COLO668 (cell line): Measurements from ENCODE around the gene DPEP1.
"Not testable (repeated sequence)": the region's sequence is repeated elsewhere in the genome, so short reads cannot be mapped to it uniquely, and the experiment has no call there.

Experiments used
- DNase-seq: peaks from one replicate; lab custom pipeline; 2025; ENCODE audit not compliant: unreplicated experiment; lab: John Stamatoyannopoulos, UW

DPEP1 gene

DNA sequence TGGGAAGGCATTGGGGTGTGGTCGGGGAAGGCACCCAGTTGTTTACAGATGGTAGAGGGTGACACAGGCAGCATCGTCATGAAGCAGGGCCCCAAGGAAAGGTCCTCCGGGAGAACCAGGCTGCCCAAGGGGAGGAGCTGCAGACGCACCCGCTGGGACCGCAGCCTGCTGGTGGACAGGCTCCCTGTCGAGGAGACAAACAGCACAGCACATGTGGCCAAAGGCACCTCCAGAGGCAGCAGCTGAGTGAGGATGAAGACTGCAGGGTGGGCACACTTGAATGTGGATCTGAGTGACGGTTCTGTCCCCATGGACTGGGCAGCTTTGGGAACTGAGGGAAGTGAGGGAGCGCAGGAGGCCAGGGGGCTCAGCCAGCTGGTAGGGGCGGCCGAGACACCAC is 31.7 kb downstream of the DPEP1 start:
- no peak for DNase-seq

DNA sequence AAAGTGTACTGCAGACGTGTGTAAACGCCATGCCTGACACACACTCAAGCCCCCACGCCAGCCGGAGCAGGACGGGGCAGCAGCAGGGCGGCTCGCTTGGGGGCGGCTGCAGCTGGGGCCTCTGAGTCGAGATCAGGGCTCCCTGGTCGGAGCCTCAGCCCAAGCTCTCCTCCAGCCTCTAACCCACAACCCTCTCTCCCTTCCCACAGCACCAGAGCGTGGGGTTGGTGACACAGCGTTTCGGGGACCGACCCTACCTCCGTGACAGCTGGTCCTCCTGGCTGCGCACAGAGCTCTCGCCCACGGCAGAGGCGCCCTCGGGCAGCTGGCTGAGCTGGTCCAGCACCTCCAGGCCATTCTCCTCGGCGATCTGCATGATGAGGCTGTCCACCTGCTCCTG is 32.8 kb downstream of the DPEP1 start:
- no peak for DNase-seq

DNA sequence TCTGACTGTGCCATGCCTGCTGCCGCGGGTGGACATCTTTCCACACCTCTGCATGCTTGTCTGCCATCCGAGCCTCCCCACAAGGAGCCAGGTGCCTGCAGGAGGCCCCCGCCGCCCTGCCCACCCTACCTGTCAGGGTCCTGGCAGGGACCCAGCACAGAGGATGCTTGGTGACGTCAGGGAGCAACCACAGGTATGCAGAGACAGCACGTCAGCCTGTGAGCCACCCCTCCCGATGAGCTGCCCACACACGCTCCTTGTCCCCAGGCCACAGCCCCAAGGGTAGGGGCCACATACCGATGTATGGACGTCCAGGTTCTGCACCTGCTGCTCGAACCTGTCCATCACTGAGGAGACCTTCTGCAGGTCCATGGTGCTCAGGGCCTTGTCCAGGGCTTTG is 33.5 kb downstream of the DPEP1 start:
- no peak for DNase-seq

DNA sequence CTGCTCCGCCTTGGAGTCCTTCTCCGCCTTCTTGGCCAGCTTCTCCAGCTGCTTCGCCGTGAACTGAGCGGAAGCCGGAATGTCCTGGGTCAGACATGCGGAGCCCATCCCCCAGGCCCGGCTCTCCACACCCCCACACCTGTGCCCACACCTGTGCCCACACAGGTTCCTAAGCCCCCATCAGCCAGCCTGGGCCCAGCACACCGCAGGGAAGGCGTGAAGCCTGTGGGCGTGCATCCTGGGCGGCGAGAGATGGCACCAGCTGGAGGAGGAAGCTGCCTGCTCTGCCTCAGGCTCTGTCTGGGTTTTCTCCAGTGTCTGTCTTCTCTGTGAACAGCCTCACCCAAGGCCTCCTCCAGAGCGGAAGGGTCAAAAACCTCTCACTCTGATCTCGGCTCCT is 38.1 kb downstream of the DPEP1 start:
- no peak for DNase-seq

DNA sequence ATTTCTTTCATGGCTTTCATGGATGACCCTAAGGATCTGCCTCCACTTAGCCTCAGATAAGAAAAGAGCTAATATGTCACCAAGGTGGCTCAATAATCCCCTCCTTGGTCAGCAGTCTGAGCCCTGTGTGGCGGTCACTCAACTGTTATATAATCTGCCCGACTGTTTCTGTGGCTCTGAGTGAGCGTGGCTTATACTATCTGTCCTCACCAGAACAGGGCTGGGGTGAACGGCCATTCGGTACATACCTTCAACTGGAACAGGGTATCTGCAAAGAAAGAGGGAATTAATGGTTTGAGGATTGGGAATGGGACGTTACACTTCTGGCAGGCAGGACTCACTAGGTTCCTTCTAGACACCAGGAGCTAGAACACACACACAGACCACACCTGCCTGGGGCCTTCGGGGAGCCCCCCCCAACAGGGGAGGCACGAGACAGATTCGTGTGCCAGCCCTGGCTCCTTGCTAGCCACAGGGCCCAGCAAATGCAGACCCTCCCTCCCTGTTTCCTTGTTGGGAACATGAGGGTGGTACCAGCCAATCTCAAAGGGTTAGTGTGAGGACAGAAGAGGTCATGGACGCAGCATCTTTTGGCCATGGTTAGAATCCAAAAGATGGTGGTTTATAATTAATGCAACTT is 40.3 kb downstream of the DPEP1 start:
- DNase-seq, result no peak

DNA sequence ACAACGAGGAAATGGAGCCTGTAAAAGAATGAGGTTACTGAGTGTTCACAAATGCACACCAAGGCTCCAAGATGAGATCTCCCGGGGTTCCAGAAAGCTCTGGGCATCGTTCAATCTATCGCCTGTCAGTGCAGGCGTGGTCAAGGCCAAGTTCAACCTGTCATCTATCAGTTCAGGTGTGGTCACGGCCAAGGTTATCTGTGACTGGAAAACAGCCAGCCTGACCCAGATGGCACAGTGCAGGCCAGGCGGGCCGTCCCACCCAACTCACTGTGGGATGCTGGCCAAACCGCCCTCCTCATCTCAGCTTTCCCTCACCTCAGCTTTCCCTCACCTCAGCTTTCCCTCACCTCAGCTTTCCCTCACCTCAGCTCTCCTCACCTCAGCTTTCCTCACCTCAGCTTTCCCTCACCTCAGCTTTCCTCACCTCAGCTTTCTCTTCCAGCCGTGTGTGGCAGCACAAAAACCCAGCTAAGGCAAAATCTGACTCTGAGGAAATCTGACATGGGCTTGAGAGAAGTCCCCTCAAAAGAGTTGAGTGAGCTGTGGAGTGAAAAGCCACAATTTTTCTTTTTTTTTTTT is 41.7 kb downstream of the DPEP1 start:
- DNase-seq, result no peak

DNA sequence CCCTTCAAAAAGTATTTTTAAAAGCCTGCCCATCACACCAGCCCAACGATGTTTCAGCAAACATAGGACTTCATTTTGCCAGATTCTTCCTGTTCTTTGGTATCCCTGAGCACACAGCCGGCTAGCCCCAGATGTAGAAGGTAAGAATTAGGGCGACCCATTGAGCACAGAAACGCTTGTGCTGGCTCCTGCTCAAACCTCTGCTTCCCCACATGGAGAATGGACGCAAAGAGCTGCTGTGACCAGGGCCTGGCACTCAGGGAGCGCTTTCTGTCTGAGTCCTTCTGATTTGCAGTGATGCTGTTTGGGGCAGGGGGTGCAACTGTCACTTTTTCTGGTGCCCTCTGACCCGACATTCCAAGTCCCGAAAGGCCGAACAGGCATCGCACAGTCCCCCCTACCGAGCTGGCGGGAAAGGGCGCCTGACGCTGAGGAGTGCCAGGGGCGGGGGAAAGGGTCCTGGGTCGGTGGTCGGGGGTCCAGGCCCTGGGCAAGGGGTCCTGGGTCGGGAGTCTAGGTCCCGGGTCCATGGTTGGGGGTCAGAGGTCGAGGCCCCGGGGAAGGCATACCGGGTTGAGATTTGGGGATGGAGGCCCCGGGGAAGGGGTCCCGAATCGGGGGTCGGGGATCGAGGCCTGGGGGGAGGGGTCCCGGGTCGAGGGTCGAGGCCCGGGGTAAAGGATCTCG is 43.1 kb downstream of the DPEP1 start:
- DNase-seq, result no peak

DNA sequence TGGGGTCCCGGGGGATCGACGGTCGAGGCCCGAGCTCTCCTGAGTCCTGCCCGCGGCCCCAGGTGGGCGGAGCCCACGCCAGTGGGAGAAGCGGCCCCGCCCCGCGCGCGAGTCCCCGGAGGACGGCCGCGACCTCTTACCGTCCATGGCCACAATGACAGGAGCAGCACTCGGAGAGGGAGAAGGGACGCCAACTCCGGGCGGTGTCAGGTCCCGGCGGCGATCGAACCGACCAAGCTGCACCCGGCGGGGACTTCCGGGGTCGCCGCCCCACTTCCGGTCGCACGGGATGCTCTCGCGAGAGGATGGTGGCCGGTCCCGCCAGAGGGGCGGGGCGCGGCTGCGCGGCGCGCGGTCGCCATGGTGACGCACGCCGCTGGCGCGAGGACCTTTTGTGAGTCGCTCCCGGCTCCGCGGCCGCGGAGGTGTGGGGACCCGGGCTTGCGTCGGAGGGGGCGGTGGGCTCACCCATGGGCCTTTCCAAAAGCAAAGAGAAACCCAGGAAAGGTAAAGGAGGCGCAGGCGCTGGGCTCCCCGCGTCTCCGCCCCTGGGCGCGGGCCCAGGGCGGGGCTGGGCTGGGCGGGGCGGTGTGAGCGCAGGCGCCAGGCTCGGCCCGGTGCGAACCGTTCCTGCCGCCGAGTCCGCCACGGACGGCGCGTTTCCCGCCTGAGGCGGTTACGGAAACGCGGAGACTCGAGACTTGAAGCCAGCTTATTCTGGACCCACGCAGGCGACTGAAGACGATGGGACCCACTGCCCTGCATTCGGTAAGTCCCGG is 44.2 kb downstream of the DPEP1 start, which contains the start of the genes CHMP1A and SPATA33:
TSS of gene CHMP1A (minus strand) at position 267 of the 779 bp plus-strand sequence. CDS start at position 147, 120 bp downstream.
TSS of gene SPATA33 (plus strand) at position 395 of the 779 bp plus-strand sequence. CDS start at position 471, 76 bp downstream.
- DNase-seq, result peak; percentile 94

DNA sequence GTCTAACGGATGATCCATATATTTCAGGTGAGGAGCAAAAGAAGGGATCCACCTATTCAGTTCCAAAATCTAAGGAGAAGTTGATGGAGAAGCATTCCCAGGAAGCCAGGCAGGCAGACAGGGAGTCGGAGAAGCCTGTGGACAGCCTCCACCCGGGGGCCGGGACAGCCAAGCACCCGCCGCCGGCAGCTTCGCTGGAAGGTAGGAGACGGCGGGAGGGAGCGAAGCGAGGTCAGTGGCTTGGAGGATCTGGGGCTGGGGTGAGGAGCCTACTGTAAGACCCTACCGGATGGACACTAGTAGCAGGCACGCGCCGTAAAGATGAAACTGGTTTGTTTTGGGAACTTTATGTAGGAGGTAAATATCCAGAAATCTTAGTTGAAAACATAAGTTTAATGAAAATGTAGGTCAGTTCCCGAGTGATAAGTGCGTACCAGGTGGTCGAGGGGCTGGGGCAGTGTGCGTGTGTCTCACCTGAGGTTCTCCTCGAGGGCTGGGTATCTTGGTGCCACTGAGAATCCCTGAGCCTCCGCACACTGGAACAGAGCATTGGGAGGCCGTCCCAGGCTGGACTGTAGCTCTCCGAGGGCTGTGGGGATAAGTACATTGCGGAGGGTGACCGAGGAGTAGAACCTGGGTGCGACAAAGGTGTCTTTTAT is 44.9 kb downstream of the DPEP1 start:
- DNase-seq, result peak; percentile 46

DNA sequence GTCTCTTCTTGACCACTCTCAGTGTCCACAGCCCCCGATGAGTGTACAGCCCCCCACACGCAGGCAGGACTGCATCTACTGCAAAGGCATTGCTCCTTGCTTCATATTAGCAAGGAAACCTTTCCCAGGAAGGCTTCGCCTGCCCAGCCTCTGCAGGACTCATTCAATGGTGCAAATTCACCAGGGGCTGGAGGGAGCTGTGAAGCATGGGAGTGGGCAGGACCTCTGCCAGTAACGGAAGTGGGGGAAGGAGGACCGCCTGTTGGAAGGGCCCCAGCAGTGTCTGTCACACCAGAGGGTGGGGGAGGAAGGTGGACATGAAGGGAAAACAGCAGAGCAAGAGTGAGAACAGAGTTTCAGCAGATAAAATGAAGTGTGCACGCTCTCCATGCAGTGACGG is 46.7 kb downstream of the DPEP1 start:
- no peak for DNase-seq

DNA sequence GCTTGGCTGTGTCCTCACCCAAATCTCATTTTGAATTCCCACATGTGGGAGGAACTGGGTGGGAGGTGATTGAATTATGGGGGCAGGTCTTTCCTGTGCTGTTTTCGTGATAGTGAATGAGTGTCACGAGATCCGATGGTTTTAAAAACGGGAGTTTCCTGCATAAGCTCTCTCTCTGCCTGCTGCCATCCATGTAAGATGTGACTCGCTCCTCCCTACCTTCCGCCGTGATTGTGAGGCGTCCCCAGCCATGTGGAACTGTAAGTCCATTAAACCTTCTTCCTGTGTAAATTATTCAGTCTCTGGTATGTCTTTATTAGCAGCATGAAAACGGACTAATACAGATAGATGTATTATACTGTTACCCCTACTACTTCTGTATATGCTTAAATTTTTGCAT is 47.8 kb downstream of the DPEP1 start:
- DNase-seq, result no peak

DNA sequence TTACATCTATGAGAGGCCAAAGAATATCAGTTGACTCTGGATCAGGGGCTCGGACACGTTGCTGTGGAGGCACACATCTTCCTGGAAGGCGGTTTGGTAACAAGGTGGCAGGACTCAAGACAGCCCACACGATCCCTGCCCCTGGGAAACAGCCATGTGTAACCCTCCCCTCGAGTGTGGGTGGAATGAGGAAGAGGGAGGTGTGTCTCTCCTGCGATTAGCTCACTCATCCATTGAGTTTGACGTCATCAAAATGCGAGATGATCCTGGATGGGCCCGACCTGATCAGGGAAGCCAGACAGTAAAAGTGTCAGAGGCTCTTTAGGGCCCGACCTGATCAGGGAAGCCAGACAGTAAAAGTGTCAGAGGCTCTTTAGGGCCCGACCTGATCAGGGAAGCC is 50.8 kb downstream of the DPEP1 start:
- not testable (repeated sequence) for DNase-seq

DNA sequence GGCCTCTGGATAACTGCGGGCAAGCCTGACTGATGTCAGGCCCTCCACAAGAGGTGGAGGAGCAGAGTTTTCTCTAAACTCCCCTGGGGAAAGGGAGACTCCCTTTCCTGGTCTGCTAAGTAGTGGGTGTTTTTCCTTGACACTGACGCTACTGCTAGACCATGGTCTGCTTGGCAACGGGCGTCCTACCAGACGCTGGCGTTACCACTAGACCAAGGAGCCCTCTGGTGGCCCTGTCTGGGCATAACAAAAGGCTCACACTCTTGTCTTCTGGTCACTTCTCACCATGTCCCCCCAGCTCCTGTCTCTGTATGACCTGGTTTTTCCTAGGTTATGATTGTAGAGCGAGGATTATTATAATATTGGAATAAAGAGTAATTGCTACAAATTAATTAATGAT is 53.6 kb downstream of the DPEP1 start:
- DNase-seq, result peak; percentile 17

DNA sequence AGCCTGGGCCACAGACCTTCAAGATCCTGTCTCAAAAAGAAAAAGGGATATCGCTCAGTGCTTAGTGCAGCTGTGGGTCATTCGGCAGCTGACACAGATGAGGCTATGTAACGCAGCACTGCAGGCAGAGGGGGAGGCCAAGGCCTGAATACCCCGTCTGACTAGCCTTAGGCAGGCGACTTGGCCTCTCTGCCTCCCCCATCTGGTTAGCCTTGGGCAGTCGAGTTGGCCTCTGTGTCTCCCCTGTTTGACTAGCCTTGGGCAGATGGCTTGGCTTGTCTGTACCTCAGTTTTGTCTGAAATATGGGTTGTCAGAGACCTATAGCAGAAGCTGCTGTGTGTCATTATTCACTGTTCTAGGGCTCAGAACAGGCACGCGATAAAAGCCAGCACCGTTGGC is 54.2 kb downstream of the DPEP1 start:
- DNase-seq, result no peak

DNA sequence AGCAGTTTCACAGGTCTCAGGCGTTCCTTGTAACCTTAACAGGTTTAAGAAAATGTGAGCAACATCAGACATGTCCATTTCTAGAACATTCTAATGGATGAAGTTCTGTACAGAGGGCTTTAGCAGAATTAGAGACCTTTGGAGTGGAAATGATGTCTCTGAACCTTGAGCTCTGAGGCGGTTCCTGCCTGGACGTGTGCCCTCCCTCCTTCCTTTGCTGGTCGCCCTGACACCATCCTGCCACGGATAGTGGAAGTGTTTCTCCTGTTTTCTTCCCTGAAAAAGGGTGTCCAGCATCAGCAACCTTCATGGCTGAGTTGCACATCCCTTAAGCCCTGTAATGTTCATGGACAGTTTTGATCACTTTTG is 55.3 kb downstream of the DPEP1 start:
- no peak for DNase-seq

DNA sequence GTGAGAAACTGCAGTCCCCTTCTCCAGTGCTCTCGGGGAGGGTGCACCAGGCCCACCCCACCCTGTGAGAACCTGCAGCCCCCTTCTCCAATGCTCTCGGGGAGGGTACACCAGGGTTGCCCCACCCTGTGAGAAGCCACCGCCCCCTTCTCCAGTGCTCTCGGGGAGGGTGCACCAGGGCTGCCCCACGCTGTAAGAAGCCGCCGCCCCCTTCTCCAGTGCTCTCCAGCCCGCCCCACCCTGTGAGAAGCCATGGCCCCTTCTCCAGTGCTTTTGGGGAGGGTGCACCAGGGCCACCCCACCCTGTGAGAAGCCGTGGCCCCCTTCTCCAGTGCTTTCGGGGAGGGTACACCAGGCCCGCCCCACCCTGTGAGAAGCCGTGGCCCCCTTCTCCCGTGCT is 56.3 kb downstream of the DPEP1 start:
- DNase-seq, result no peak

DNA sequence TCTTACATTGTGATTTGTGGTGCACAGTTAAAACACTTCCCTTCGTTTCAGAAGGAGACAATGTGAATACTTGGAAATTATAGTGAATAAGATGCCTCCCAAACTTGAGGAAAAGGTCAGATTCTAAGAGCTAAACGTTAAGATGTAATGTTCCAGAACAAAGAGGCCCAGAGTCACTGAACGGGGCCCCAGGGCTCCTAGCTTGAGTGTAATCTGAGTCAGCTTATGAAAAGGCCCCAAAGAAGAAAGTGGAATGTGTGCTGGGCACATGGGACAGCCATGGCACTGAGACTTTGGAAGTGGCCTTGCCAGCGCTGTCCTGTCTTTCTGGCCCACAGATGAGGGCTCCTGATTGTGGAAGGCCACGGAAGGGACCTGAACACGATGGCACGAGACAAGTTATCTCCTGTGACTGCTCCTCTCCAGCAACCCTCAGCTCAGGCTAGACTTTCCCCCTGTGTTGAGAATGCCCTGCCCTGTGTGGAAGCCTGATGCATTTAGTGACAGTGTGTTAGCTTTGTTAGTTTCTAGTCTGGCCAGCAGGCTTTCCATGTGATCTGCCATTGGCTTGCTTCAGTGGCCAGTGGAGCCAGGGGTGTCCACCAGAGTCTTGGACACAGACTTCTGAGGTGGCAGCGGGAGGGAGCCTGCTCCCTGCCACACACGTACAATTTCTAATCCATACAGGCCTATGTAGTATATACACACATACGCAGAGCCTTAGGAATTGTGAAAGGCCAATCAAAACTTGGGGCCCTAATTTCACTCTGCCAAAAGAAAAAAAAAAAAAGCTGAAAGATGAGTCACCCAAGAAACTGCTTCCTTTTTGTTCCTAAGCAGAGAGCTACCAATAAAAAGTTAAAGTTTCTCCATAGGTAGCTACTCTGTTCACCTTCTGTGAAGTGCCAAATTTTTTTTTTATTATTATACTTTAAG is 57.3 kb downstream of the DPEP1 start:
- no peak for DNase-seq

DNA sequence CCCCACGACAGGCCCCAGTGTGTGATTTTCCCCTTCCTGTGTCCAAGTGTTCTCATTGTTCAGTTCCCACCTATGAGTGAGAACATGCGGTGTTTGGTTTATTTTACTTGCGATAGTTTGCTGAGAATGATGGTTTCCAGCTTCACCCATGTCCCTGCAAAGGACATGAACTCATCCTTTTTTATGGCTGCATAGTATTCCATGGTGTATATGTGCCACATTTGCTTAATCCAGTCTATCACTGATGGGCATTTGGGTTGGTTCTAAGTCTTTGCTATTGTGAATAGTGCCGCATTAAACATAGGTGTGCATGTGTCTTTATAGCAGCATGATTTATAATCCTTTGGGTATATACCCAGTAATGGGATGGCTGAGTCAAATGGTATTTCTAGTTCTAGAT is 58.1 kb downstream of the DPEP1 start:
- not testable (repeated sequence) for DNase-seq

DNA sequence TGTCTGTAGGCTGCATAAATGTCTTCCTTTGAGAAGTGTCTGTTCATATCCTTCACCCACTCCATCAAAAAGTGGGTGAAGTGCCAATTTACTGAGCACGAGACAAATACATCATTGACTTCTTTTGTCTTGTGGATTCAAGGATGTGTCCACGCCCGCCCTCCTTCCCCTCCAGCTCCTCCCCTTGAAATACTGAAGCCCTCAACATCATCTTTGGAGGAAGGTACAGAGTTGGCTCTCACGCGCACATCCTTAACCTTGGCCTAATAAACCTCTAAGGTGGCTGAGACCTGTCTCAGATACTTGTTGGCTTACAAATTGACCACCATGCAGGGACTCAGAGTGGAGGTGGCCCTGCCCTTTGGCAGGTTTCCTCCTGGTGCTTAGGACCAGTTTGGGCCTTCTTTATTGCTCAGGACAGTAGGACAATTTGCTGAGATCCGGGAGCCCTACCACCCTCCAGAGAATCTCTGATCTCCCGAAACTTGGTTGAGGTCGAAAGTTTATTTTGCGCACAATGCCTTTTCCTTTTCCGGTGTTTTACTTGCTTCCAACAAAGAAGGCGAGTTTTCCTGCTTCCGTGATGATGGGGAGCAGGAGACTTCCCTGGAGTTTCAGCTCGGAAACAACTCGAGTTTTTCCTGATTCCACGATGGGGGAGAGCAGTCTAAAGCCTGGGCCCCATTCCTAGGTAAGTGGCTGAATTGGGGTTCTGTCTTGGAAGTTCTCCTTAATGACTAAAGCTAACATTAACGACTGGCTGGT is 58.9 kb downstream of the DPEP1 start:
- no peak for DNase-seq
